Fibroblast of villous mesenchyme (primary cell): ENCODE results near the gene FBF1. TPM values are rescaled to one million over a fixed set of nuclear protein-coding genes. Genes with fewer than 3 reads are reported as not detected.
"Not testable (repeated sequence)": the region's sequence is repeated elsewhere in the genome, so short reads cannot be mapped to it uniquely, and the experiment has no call there.

Experiments
- DNase-seq: peaks from one replicate; pipeline ENCODE4 v3.0.0-alpha.2; 2010; ENCODE audit warnings: low read depth
- H3K4me3 ChIP-seq: 2 replicates; pipeline ENCODE4 v1.5.1; 2011; ENCODE audit warnings: low read depth, mild to moderate bottlenecking, low read length
- total RNA-seq: library from RNA; depleted of rRNA; stranded (reverse); fragments of >200 nt; gene quantifications from 2 replicates; pipeline ENCODE4 v1.2.3, GENCODE V29; 2012
- TF ChIP-seq, protein P1 (sequence below): IDR thresholded peaks from 2 replicates; pipeline ENCODE4 v1.5.1; 2012; ENCODE audit warnings: low read depth, mild to moderate bottlenecking, low read length; ENCODE audit not compliant: insufficient read depth

FBF1 gene
- total RNA-seq, 1 donor, result 16.0 TPM

DNA sequence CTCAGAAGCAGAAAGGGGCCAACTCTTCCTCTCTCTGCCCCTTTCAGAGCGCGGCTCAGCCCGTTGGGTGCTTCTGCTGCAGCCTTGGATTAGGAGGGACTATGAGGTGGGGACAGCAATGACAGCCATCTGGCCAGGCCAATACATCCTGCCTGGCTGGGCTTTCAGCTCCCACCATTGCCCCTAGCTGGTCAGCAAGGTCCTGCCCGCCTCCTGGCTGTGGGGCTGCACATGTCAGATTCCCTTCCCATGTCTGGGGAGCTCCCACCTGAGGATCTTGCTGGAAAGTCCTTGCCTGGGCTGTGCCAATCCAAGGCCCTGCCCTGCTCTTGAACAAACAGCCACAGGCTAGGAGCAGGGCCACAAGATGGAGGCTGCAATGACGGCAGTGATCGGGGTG lies 52.4 kb downstream of the FBF1 start:
- TF ChIP-seq, protein P1, sequence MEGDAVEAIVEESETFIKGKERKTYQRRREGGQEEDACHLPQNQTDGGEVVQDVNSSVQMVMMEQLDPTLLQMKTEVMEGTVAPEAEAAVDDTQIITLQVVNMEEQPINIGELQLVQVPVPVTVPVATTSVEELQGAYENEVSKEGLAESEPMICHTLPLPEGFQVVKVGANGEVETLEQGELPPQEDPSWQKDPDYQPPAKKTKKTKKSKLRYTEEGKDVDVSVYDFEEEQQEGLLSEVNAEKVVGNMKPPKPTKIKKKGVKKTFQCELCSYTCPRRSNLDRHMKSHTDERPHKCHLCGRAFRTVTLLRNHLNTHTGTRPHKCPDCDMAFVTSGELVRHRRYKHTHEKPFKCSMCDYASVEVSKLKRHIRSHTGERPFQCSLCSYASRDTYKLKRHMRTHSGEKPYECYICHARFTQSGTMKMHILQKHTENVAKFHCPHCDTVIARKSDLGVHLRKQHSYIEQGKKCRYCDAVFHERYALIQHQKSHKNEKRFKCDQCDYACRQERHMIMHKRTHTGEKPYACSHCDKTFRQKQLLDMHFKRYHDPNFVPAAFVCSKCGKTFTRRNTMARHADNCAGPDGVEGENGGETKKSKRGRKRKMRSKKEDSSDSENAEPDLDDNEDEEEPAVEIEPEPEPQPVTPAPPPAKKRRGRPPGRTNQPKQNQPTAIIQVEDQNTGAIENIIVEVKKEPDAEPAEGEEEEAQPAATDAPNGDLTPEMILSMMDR, result no peak
- no peak for DNase-seq
- H3K4me3 ChIP-seq, result no peak overlapping the region

DNA sequence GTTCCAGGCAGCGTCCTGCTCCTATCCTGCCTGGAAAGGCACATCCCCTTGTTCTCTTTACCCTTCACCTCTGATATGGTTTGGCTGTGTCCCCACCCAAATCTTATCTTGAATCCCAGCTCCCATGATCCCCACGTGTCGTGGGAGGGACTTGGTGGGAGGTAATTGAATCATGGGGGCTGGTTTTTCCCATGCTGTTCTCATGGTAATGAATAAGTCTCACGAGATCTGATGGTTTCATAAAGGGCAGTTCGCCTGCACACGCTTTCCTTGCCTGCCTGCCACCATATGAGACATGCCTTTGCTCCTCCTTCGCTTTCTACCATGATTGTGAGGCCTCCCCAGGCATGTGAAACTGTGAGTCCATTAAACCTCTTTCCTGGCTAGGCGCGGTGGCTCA lies 55.0 kb downstream of the FBF1 start:
- H3K4me3 ChIP-seq, DNase-seq: not testable (repeated sequence)

DNA sequence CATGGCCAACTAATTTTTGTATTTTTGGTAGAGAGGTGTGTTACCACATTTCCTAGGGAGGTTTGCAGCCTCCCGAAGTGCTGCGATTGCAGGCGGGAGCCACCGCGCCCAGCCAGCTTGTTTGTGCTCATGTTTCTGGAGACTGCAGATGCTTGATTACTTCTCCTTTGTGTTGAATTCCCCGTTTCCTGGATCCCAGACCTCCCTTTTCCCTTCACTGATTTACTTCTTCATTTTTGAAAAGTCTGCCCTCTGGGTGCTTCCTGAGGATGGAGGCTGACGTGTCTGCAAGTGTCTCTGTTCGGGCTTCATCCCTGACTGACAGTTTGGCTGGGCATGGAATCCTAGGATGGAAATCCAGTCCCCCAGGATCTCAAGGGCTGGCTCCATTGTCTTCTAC lies 55.4 kb downstream of the FBF1 start:
- TF ChIP-seq, protein P1, result no peak
- no peak for DNase-seq
- no peak overlapping the region for H3K4me3 ChIP-seq

DNA sequence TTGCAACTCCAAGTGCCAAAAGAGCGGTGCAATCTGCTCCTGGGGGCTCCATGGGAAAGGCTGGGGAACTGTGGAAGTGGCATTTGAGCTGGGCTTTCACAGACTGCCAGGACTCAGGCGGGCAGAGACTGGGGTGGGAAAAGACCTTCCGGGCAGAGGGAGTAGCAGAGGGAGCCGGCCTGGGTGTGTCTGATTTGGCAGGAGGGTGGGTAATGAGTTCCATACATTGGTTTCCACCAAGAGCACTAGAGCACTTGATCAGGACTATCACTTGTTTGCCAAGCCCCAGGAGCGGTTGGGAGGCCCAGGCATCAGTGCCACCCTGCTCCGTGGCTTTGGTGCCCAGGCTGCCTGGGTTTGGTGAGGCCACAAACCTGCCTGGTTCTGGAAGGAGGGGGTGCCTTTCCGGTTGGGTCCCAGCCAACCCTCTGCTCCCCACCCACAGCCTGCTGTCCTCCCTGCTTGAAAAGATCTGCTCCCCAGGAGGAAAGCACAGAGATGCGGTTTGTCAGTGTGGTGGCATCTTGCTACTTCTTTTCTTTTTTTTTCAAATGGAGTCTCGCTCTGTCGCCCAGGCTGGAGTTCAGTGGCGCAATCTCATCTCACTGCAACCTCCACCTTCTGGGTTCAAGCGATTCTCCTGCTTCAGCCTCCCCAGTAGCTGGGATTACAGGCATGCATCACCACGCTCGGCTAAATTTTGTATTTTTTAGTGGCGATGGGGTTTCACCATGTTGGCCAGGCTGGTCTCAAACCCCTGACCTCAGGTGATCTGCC lies 59.0 kb downstream of the FBF1 start:
- no peak overlapping the region for H3K4me3 ChIP-seq
- DNase-seq, result no peak
- TF ChIP-seq, protein P1, result no peak

DNA sequence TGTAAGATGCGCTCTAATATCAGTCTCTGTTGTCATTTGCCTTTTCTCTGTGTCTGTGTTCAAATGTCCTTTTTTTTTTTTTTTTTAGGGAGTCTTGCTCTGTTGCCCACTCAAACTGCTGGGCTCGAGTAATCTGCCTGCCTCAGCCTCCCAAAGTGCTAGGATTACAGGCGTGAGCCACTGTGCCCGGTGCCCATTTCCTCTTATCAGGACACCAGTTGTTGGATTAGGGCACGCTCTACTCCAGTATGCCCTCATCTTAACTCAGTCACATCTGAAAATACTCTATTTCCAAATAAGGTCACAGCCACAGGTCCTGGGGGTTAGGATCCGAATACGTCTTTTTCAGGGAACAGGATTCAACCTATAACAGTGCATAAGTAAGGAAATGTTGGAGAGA lies 60.6 kb downstream of the FBF1 start:
- H3K4me3 ChIP-seq, result no peak overlapping the region
- no peak for DNase-seq
- TF ChIP-seq, protein P1, result no peak

DNA sequence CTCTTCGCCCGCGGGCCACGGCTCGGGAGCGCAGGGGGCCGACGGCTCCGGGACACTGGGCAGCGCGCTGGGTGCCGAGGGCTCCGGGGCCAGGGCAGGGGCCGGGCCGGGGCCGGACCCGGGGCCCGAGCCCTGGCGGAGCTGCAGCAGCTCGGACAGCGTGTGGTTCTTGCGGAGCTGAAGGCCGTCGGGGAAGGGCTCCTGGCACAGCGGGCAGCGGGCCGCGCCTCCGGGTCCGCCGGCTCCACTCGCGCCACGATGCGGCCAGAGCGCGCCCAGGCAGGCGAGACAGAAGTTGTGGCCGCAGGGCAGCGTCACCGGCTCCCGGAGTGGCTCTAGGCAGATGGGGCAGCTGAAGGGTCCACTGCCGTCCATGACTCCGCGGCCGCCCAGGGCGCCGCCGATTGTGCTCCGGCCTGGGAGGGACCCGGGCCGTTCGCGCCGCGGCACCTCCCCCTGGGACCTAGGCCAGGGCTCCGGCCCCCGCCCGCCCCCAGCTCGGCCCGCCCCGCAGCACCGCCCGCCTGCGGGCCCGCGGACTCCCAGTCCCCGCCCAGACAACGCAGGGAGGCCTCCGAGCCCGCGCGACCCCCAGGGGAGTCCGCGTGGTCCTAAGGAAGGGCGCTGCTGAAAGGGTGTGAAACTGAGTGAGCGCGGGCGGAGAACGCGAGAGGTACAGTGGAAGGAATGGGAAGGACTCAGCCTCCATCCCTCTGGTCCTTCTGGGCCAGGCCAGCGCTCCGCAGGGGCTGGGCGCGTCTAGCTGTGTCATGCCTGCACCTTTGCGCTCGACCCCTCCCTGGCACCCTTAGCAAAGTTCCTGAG lies 62.5 kb downstream of the FBF1 start, which contains the start of gene TRIM47:
TRIM47 (minus strand) TSS at position 408 of the 825 bp plus-strand sequence; CDS start at position 375, 33 bp downstream.
- TF ChIP-seq, protein P1, result peak; percentile 35
- DNase-seq, result peak; percentile 75
- H3K4me3 ChIP-seq, result peak within 1 kb of the TSS; percentile 66

DNA sequence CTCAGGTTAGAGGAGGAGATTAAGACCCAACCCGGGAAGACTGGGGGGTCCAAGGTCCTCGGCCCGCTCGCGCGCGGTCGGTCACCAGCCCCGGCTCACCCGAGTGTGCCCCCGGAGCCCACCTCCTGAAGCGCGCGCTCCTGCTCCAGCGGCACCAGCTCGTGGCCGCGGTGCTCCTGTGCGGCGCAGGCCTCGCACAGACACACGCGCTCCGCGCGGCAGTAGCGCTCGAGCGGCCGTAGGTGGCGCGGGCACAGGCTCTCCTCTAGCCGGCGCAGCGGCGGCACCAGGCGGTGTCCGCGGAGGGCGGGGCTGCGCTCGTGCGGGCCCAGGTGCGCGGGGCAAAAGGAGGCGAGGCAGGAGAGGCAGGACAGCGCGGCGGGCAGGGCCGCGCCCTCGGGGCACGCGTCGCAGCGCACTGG lies 63.1 kb downstream of the FBF1 start:
- peak; percentile 72 for DNase-seq
- TF ChIP-seq, protein P1, result peak; percentile 41
- peak overlapping the region; percentile 66 for H3K4me3 ChIP-seq
